ENCODE results near the gene PSMG2. TPM values are rescaled to one million over a fixed set of nuclear protein-coding genes. Genes with fewer than 3 reads are reported as not detected.
A peak's percentile ranks its signal among the peaks of the same experiment; 100 is the strongest.

Gene PSMG2
- total RNA-seq, 1 donor from 2014 or later: 96.5 TPM

- H3K4me3 ChIP-seq (ENCODE audit: low read depth, low read length): no peak overlapping the region
- DNase-seq (ENCODE audit: low read depth): no peak
- TF ChIP-seq CTCF (conservative IDR thresholded peaks at IDR 0.05; ENCODE audit: low read depth, low read length): no peak
Observed at GRCh38 chr18:12694032-12694431, 8.8 kb upstream of the PSMG2 start.

DNA sequence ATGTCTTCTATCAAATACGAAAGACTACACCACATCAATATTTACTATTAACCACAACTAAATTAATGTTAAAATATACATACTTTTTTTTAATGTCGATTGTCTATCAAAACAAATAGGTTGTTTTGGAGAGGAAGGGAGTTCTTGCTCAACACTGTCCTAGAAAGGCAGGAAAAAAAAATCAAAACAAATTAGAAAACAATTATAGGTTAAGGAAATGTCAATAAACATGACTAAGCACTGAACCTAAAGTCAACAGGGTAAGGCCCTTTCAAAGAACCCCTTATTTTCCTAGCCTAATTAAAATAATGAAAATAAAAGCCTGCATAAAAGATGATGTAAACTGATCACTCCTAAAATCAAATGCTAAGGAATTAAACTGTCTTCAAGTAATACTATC, 3.1 kb upstream of the PSMG2 start:
- TF ChIP-seq CTCF (conservative IDR thresholded peaks at IDR 0.05; ENCODE audit: low read depth, low read length): no peak
- DNase-seq (ENCODE audit: low read depth): no peak
- H3K4me3 ChIP-seq (ENCODE audit: low read depth, low read length): no peak overlapping the region

DNA sequence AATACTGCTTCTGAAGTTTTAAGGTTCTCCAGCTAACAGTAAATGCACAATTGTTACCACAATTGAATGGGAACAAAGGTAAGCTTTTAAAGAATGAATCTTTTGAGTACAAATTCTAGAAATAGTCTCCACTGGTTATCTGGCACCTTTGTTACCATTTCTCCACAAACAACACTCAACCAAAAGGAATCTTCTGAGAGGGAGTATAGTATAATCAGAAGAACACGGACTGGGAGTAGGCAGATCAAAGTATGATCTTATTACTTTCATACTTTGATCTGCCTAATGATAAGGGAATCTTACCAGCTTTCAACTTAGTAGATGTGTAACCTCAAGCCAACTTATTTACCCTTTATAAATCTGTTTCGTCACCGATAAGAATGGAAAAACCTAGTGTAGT, 1.7 kb upstream of the PSMG2 start:
- no peak for DNase-seq (ENCODE audit: low read depth)
- no peak for TF ChIP-seq CTCF (conservative IDR thresholded peaks at IDR 0.05; ENCODE audit: low read depth, low read length)
- peak overlapping the region; percentile 97 for H3K4me3 ChIP-seq (ENCODE audit: low read depth, low read length)

DNA sequence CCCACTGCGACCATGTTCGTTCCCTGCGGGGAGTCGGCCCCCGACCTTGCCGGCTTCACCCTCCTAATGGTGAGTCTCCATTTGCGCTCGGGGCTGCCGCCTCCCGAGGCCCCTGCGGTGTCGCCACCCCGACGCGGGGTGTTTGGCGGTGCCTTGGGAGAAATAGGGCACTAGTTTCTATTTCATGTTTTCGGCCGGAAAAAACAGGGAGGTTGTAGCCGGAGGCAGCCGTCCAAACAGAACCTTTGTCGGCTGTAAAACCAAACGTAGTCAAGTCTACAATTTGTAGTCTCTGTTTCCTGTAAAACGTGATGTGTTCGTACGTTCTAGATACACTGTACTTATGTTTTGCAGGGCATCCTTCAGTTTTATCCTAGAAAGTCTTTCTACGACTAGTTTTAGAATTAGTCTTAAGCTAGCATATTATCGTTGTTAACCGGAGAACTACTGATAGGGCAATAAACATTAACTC, 290 bp downstream of the PSMG2 start:
- no peak for TF ChIP-seq CTCF (conservative IDR thresholded peaks at IDR 0.05; ENCODE audit: low read depth, low read length)
- H3K4me3 ChIP-seq (ENCODE audit: low read depth, low read length): peak overlapping the region; percentile 97
- DNase-seq (ENCODE audit: low read depth): no peak

DNA sequence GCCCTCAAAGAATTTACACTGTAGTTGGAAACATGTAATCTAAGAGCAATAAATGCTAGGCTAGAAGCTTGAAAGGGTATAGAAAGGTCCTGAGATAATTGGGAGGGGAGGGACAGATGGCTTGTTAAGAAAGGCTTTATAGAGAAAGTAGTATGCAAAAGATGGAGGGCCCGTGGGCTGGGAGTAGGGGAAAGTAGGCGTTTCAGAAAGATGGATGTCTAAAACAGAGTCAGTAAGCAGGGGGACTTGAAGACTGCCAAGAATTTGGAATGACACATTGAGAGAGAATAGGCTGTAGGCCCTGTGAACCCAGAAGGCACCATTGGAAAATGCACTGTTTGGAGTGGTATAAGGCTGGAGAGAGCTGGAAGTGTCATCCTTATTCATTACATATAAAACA, 822 bp downstream of the PSMG2 start:
- no peak for TF ChIP-seq CTCF (conservative IDR thresholded peaks at IDR 0.05; ENCODE audit: low read depth, low read length)
- no peak for DNase-seq (ENCODE audit: low read depth)
- H3K4me3 ChIP-seq (ENCODE audit: low read depth, low read length): peak overlapping the region; percentile 97

DNA sequence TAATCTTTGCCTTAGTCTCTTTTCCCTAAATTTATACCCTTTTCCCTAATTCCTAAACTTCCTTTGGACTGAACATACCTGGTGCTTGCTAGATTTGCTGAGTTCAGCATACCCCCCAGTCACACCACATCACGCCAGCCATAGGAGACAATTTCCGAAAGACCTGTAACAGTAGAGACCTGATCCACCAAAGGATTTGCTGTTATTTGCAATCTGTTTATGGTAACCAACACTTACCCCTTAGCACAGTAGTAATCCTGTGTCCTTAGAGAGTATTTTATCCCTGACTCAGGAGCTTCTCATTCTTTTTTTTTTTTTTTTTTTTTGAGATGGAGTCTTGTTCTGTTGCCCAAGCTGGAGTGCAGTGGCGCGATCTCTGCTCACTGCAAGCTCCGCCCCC, 8.6 kb downstream of the PSMG2 start:
- no peak for DNase-seq (ENCODE audit: low read depth)

More for the DNA sequence above, 8.6 kb downstream of the PSMG2 start:
- no peak overlapping the region for H3K4me3 ChIP-seq (ENCODE audit: low read depth, low read length)
- TF ChIP-seq CTCF (conservative IDR thresholded peaks at IDR 0.05; ENCODE audit: low read depth, low read length): no peak

Data from epithelial cell of proximal tubule (primary cell).